ENCODE results near the gene CHID1. TPM values are rescaled to one million over a fixed set of nuclear protein-coding genes. Genes with fewer than 3 reads are reported as not detected.

Gene CHID1
- total RNA-seq, 2 experiments from 2014 or later, result 60.4 to 75.3 TPM

DNA sequence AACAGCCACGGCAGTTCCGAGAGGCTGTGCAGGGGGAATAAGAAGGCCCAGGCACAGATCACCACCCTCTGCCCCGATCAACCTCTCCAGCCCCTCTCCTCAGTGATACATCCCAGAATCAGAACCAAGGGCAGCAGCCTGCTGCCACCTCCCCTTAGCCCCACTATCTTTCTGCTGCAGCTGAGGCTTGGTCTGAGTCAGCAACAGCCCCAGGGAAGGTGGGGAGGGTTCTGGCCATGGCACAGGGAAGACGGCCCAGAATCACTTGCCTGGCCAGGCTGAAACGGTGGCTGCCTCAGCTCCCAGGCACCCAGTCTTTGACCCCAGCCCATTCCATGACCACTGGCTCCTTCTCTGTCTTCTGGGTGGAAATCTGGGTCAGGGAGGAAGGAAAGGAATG is 2.3 kb downstream of the CHID1 start:
- Mint-ChIP-seq H3K27me3 (no peaks in the 10 kb centered on the region), H3K4me1 (peaks cover 24% of the 10 kb centered on the region), H3K36me3 (ENCODE audit: low read depth) (peaks cover 18% of the 10 kb centered on the region), H3K9me3 (ENCODE audit: low read depth) (no peaks in the 10 kb centered on the region), H3K27ac (no peak overlapping the region), H3K4me3 (no peak overlapping the region)
- POLR2A ChIA-PET, result no interaction called here
- DNase-seq (no peak), ATAC-seq (no peak)
- intact Hi-C loops (cut with DNase I, micrococcal nuclease), result no loop called here
- CTCF ChIA-PET, result no interaction called here

DNA sequence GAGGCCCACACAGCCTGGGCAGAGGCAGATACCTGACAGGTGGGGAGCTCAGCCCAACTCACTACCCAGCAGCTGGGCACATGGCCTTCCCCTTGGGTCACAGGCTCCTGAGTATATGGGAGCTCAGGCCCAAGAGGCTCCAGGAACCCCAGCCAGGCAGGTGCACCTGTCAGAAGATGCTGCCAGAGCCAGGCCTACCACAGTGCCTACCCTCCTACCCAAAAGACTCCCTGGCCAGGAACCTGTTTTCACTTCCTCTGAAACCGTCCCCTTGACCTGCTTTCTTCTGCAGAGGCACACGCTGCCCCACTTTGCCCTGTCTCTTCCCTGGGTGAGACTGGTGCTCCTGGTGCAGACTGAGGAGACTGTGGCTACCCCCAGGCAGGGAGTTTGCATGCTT is 2.9 kb downstream of the CHID1 start:
- intact Hi-C loops (cut with DNase I, micrococcal nuclease), result no loop called here
- ChIA-PET POLR2A (no interaction called here), CTCF (no interaction called here)
- H3K4me3 Mint-ChIP-seq, result no peak overlapping the region
- H3K27ac Mint-ChIP-seq, result no peak overlapping the region
- peaks cover 23% of the 10 kb centered on the region for H3K36me3 Mint-ChIP-seq (ENCODE audit: low read depth)
- ATAC-seq (no peak), DNase-seq (no peak)
- no peaks in the 10 kb centered on the region for H3K9me3 Mint-ChIP-seq (ENCODE audit: low read depth)
- H3K4me1 Mint-ChIP-seq, result peaks cover 24% of the 10 kb centered on the region
- no peaks in the 10 kb centered on the region for H3K27me3 Mint-ChIP-seq

GRCh38 chr11:905952-906351 is 4.7 kb downstream of the CHID1 start:
- H3K9me3 Mint-ChIP-seq (ENCODE audit: low read depth), result no peaks in the 10 kb centered on the region

DNA sequence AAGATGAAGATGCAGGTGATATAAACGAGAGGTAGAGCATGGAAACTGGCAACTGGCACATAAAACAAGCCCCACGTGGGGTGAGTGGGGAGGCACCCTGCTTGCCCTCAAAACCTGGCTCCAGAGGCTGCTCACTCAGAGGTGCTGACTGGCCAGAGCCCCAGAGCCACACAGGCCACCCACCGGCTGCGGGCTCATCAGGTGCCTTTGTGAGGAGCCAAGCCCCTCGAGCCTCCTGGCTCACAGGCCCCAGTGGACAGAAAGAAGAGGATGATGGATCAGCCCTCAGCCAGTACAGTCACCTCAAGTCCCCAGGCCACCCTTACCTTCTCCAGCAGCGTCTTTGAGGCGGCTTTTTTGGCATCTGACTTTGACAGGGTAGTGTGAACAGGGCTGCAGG is 6.2 kb downstream of the CHID1 start:
- Mint-ChIP-seq H3K27ac (no peak overlapping the region), H3K36me3 (ENCODE audit: low read depth) (peaks cover 39% of the 10 kb centered on the region), H3K9me3 (ENCODE audit: low read depth) (no peaks in the 10 kb centered on the region), H3K27me3 (no peaks in the 10 kb centered on the region), H3K4me3 (no peak overlapping the region), H3K4me1 (peaks cover 14% of the 10 kb centered on the region)
- ChIA-PET POLR2A (no interaction called here), CTCF (no interaction called here)
- ATAC-seq (no peak), DNase-seq (no peak)
- intact Hi-C loops (cut with DNase I, micrococcal nuclease), result no loop called here

More at GRCh38 chr11:905952-906351, 4.7 kb downstream of the CHID1 start:
- Mint-ChIP-seq H3K4me3 (no peak overlapping the region), H3K4me1 (peaks cover 19% of the 10 kb centered on the region), H3K36me3 (ENCODE audit: low read depth) (peaks cover 36% of the 10 kb centered on the region), H3K27ac (no peak overlapping the region), H3K27me3 (no peaks in the 10 kb centered on the region)
- ChIA-PET POLR2A (no interaction called here), CTCF (interaction anchor here (0.7 kb wide), 1 partner anchor 19 kb away, joined by 3 read pairs; no protein-coding TSS in a partner anchor)
- no peak for ATAC-seq
- no peak for DNase-seq
- intact Hi-C loops (cut with DNase I, micrococcal nuclease), result no loop called here

GRCh38 chr11:901452-902061 is 9.1 kb downstream of the CHID1 start:
- Mint-ChIP-seq H3K4me1 (no peaks in the 10 kb centered on the region), H3K36me3 (ENCODE audit: low read depth) (peaks cover 32% of the 10 kb centered on the region), H3K4me3 (no peak overlapping the region), H3K27me3 (no peaks in the 10 kb centered on the region), H3K9me3 (ENCODE audit: low read depth) (no peaks in the 10 kb centered on the region), H3K27ac (no peak overlapping the region)
- ChIA-PET POLR2A (no interaction called here), CTCF (no interaction called here)
- ATAC-seq (no peak), DNase-seq (no peak)
- intact Hi-C loops (cut with DNase I, micrococcal nuclease), result no loop called here

- H3K4me1 Mint-ChIP-seq, result no peaks in the 10 kb centered on the region
- POLR2A ChIA-PET, result no interaction called here
- no peaks in the 10 kb centered on the region for H3K27me3 Mint-ChIP-seq
- no peak for ATAC-seq
- H3K36me3 Mint-ChIP-seq (ENCODE audit: low read depth), result peaks cover 29% of the 10 kb centered on the region
- no peak overlapping the region for H3K4me3 Mint-ChIP-seq
- CTCF ChIA-PET, result interaction anchor here (0.6 kb wide), 2 partner anchors 29 to 1076 kb away, joined by 3 read pairs; no protein-coding TSS in a partner anchor
- no peak overlapping the region for H3K27ac Mint-ChIP-seq
- no peak for DNase-seq
- no peaks in the 10 kb centered on the region for H3K9me3 Mint-ChIP-seq (ENCODE audit: low read depth)
- intact Hi-C loops (cut with DNase I, micrococcal nuclease), result no loop called here
Measured at GRCh38 chr11:900545-900944, 10.1 kb downstream of the CHID1 start.

DNA sequence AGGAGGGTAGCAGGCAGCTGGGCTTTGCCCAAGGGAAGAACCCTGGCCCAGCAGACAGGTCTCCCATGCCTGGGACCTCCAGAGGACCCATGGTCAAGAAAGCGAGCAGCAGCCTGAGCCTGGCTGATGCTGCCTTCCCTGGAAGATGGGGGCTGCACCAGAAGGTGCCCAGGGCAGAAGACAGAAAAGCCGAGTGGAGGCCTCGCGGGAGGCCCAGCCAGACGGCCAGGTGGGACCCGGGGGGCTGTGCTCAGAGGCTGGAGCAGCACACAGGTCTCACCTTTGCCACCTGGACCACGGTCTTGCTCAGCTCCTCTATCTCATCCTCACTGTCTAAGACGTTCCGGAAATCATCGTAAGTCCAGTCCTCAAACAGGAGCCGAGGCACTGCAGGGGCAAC is 10.9 kb downstream of the CHID1 start:
- no peak overlapping the region for H3K4me3 Mint-ChIP-seq
- H3K27ac Mint-ChIP-seq, result no peak overlapping the region
- no peaks in the 10 kb centered on the region for H3K4me1 Mint-ChIP-seq
- ChIA-PET POLR2A (no interaction called here), CTCF (interaction anchor here (0.7 kb wide), 1 partner anchor 284 kb away, joined by 3 read pairs; no protein-coding TSS in a partner anchor)
- no peak for DNase-seq
- H3K36me3 Mint-ChIP-seq (ENCODE audit: low read depth), result peaks cover 29% of the 10 kb centered on the region
- no peaks in the 10 kb centered on the region for H3K9me3 Mint-ChIP-seq (ENCODE audit: low read depth)
- no peak for ATAC-seq
- intact Hi-C loops (cut with DNase I, micrococcal nuclease), result no loop called here
- H3K27me3 Mint-ChIP-seq, result no peaks in the 10 kb centered on the region

DNA sequence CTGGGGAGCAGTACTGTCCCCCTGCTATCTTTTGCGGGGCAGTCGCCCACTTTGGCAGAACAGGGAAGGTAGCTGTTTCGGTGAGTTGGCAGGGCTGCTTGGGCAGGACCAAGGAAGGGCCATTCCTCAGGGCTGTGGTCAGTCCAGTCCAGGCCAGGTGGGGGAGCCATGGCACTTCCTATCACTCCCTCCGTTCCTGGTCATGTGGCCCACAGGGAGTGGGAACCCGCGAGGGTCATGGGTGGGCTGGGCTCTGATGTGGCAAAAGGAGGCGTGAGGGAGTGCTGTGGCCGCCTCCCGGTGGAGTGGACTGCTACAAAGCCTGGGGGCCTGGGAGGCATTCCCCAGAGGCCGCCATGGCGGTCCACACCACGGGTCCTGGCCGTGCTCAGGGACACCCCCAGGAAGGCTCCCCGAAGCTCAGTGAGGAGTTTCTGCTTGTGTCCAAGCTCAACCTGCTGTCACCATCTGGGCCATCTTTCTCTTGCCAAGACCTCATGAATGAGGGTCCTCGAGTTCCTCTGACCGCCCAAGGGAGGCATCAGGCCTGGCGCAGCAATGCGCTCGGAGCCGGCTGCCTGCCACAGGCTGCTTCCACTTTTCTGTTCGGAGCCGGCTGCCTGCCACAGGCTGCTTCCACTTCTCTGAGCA is 11.9 kb downstream of the CHID1 start:
- POLR2A ChIA-PET, result no interaction called here
- H3K4me3 Mint-ChIP-seq, result no peak overlapping the region
- H3K27ac Mint-ChIP-seq, result no peak overlapping the region
- no peaks in the 10 kb centered on the region for H3K4me1 Mint-ChIP-seq
- no peak for ATAC-seq
- no peaks in the 10 kb centered on the region for H3K9me3 Mint-ChIP-seq (ENCODE audit: low read depth)
- peaks cover 22% of the 10 kb centered on the region for H3K36me3 Mint-ChIP-seq (ENCODE audit: low read depth)
- H3K27me3 Mint-ChIP-seq, result no peaks in the 10 kb centered on the region
- CTCF ChIA-PET, result no interaction called here
- no peak for DNase-seq
- intact Hi-C loops (cut with DNase I, micrococcal nuclease), result no loop called here

DNA sequence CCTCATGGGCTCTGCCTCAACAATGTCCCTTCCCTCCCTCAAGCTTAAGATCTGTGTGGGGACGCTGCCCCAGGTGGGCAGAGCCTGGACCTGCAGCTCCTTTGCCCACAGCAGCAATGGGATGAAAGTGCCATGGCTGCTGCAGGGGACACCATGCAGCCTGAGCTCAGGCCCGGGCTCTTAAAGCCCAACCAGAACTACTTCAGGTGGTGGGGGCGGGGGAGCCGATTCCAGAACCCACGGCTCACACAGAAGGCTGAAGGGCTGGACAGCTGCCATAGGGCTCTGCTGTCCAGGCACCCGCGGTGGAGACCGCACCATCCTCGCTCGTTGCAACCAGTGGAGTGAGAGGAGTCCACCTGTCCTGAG is 12.5 kb downstream of the CHID1 start:
- Mint-ChIP-seq H3K27me3 (no peaks in the 10 kb centered on the region), H3K36me3 (ENCODE audit: low read depth) (peaks cover 21% of the 10 kb centered on the region), H3K4me1 (no peaks in the 10 kb centered on the region), H3K27ac (no peak overlapping the region), H3K4me3 (no peak overlapping the region), H3K9me3 (ENCODE audit: low read depth) (no peaks in the 10 kb centered on the region)
- DNase-seq, result no peak
- CTCF ChIA-PET, result interaction anchor here (0.6 kb wide), 1 partner anchor 243 kb away, joined by 4 read pairs; no protein-coding TSS in a partner anchor
- intact Hi-C loops (cut with DNase I, micrococcal nuclease), result no loop called here
- ATAC-seq, result peak; percentile 28
- POLR2A ChIA-PET, result no interaction called here

DNA sequence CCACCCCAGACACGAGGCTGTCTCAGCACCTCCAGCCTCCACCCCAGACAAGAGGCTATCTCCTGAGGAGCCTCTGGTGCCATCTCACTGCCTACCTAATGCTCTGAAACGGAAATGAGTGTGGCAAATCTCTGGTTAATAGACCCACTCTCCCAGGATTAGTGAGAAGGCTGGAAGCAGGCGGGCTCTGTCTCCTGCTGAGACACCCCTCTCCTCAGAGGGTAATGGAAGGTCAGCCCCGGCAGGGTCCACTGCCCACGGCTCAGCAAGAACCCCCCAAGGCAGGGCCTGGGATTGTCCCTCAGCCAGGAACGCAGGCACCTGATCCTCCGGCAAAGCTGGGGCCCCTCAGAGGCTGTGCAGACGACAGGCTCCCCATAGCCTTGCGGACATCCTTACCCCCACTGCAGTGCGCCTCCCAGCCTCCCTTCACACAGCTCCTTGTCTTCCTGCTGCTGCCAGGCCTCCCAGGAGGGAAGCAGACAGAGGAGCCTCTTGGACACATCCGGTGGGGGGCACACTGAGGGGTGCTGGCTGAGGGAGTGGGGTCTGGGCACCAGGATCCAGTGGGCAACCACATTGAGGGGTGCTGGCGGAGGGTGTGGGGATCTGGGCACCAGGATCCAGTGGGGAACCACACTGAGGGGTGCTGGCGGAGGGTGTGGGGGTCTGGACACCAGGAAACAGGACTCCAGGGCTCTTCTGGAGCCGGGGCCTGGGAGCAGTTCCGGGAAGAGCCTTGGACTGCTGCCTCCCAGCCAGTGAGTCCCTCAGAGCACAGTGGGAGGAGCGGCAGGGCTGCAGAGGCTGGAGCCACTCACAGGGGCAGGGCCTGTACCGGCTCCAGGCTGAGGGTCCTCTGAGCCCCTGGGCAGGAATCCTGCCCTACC is 13.1 kb downstream of the CHID1 start:
- CTCF ChIA-PET, result interaction anchor here (0.6 kb wide), 1 partner anchor 243 kb away, joined by 4 read pairs; no protein-coding TSS in a partner anchor
- H3K4me3 Mint-ChIP-seq, result no peak overlapping the region

DNA sequence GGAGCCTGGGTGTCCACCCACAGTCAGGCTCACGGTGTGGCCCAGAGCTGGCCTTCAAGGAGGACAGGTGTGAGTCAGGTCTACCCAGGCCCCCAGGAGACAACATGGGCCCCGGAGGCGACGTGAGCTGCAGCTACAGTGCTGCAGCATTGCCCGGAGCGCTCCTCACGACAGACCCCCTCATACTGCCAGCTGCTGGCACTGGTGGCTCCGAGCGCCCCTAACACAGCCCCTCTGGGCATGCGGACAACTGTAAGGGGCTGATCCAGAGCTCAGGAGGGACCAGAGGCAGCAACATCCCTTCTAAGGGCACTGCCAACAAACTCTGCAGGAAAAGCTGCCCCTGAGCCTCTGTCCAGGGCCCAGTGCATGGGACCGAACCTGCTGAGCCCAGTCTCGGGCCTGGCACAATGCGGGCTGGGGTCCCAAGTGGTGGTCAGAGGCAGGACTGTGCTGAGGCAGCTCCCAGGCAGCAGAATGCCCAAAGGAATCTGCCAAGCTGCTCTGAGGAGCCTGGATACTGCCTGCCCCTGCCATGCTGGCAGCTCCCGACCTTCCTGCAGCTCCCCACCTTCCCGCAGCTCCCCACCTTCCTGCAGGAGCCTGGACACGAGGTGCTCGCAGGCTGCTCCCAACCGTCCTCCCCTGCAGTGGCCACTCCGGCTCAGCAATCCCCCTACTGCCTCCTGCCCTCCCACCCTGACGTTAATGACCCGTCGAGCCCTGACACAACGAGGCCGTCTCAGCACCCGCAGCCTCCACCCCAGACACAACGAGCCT is 15.1 kb downstream of the CHID1 start:
- no peak overlapping the region for H3K4me3 Mint-ChIP-seq
- H3K4me1 Mint-ChIP-seq, result no peaks in the 10 kb centered on the region
- DNase-seq (no peak), ATAC-seq (no peak)
- no peaks in the 10 kb centered on the region for H3K27me3 Mint-ChIP-seq
- CTCF ChIA-PET, result no interaction called here
- peaks cover 2% of the 10 kb centered on the region for H3K36me3 Mint-ChIP-seq (ENCODE audit: low read depth)
- POLR2A ChIA-PET, result no interaction called here
- H3K9me3 Mint-ChIP-seq (ENCODE audit: low read depth), result no peaks in the 10 kb centered on the region
- intact Hi-C loops (cut with DNase I, micrococcal nuclease), result no loop called here
- H3K27ac Mint-ChIP-seq, result no peak overlapping the region

More for the DNA sequence above, 13.1 kb downstream of the CHID1 start:
- no peak for DNase-seq
- no peaks in the 10 kb centered on the region for H3K4me1 Mint-ChIP-seq
- POLR2A ChIA-PET, result no interaction called here
- peaks cover 14% of the 10 kb centered on the region for H3K36me3 Mint-ChIP-seq (ENCODE audit: low read depth)
- H3K27me3 Mint-ChIP-seq, result no peaks in the 10 kb centered on the region
- no peak overlapping the region for H3K27ac Mint-ChIP-seq
- intact Hi-C loops (cut with DNase I, micrococcal nuclease), result no loop called here
- ATAC-seq, result no peak
- no peaks in the 10 kb centered on the region for H3K9me3 Mint-ChIP-seq (ENCODE audit: low read depth)

Measured in activated CD4-positive, alpha-beta T cell treated with anti-CD3 and anti-CD28 coated beads for 36 hours (primary cell).